ENCODE results near the gene PRXL2B. TPM values are rescaled to one million over a fixed set of nuclear protein-coding genes. Genes with fewer than 3 reads are reported as not detected.
"Not testable (repeated sequence)": the region's sequence is repeated elsewhere in the genome, so short reads cannot be mapped to it uniquely, and the experiment has no call there.

The PRXL2B gene
- total RNA-seq, 2 donors from 2014 or later: 5.6 to 8.8 TPM

DNA sequence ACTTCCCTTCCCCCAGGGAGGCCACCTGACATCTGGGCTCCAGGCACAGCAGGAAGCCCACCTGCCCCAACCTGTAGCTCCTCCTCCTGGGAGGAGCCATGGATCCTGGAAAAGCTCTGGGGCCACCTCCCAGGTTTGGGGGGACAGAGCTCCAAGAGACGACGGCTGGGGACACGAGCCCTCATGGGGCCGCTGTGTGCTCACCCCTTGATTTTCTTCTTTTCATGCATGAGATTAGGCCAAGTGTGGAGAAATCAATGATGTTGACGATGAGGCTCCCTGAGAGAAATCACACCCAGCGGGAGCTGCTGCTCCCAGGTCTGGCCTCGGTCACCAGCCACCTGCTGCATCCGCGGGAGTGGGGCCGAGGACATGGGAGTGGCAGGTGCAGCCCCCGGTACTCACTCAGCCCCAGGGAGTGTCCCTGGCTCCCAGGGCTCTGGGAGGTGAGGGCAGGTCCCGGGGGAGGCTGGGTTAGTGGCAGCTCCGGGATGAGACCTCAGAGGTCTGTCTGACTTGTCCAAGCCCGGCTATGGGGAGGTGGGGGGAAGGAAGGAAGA lies 21.7 kb upstream of the PRXL2B start:
- H3K4me1 ChIP-seq: no peaks in the 10 kb centered on the region
- no peaks in the 10 kb centered on the region for H3K36me3 ChIP-seq (replicated peaks in 1 of 2; ENCODE audit: insufficient read depth in 1 of 2, low read depth in 2 of 2)
- 30 to 34% methylated on average over 7 to 14 of the region's 14 CpGs for whole genome bisulfite sequencing, 2 donors
- no peak for ATAC-seq
- no peak overlapping the region for H3K27ac ChIP-seq
- H3K27me3 ChIP-seq: no peaks in the 10 kb centered on the region
- intact Hi-C loops (cut with DNase I): no loop called here
- no peak for DNase-seq
- H3K9me3 ChIP-seq: no peaks in the 10 kb centered on the region
- TF ChIP-seq, protein P1, sequence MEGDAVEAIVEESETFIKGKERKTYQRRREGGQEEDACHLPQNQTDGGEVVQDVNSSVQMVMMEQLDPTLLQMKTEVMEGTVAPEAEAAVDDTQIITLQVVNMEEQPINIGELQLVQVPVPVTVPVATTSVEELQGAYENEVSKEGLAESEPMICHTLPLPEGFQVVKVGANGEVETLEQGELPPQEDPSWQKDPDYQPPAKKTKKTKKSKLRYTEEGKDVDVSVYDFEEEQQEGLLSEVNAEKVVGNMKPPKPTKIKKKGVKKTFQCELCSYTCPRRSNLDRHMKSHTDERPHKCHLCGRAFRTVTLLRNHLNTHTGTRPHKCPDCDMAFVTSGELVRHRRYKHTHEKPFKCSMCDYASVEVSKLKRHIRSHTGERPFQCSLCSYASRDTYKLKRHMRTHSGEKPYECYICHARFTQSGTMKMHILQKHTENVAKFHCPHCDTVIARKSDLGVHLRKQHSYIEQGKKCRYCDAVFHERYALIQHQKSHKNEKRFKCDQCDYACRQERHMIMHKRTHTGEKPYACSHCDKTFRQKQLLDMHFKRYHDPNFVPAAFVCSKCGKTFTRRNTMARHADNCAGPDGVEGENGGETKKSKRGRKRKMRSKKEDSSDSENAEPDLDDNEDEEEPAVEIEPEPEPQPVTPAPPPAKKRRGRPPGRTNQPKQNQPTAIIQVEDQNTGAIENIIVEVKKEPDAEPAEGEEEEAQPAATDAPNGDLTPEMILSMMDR (IDR thresholded peaks at IDR 0.05): no peak
- TF ChIP-seq POLR2A (IDR thresholded peaks at IDR 0.05): no peak
- no peak overlapping the region for H3K4me3 ChIP-seq

DNA sequence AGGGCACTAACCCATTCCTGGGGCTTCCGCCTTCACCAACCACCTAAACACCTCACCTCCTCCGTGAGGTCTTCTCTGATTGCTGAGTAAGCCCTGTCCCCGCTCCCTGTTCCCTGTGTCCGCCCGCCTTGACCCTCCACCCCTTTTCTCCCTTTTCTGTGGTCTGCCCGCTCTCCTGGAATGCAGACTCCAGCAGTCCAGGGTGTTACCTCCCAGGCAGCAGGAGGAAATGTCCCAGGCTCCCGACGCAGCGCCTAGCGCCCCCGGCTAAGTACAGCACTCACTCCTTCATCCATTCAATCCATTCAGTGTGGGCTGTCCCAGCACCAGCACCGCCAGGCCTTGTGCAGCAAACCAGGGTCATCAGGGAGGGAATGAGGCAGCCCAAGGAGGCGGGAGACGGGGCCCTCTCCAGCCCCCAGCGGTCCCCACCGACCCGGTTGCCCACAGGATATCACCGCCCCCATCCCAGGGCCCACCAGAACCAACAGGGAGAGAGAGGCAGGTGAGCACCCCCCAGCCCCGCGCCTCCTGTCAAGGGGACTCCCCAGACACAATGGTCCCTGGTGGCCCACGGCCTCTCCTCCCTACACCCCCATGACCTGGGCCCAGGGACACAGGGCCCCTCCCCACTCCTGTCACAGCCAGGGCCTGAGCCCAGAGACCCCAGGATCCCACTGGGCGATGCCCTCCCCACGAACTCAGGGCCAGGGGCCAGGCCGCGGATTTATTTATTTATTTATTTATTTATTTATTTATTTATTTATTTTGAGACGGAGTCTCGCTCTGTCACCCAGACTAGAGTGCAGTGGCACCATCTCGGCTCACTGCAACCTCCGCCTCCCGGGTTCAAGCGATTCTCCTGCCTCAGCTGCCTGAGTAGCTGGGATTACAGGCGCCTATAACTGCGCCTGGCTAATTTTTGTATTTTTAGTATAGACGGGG lies 20.2 kb upstream of the PRXL2B start:
- Histone ChIP-seq H3K9me3 (no peaks in the 10 kb centered on the region), H3K36me3 (replicated peaks in 1 of 2; ENCODE audit: insufficient read depth in 1 of 2, low read depth in 2 of 2) (no peaks in the 10 kb centered on the region), H3K27me3 (no peaks in the 10 kb centered on the region), H3K4me3 (no peak overlapping the region), H3K27ac (no peak overlapping the region), H3K4me1 (no peaks in the 10 kb centered on the region)
- TF ChIP-seq, protein P1 (IDR thresholded peaks at IDR 0.05): no peak
- no peak for TF ChIP-seq POLR2A (IDR thresholded peaks at IDR 0.05)
- DNase-seq (no peak), ATAC-seq (no peak)
- intact Hi-C loops (cut with DNase I): no loop called here
- WGBS, 2 donors: 70 to 72% methylated on average over 30 of the region's 34 CpGs

DNA sequence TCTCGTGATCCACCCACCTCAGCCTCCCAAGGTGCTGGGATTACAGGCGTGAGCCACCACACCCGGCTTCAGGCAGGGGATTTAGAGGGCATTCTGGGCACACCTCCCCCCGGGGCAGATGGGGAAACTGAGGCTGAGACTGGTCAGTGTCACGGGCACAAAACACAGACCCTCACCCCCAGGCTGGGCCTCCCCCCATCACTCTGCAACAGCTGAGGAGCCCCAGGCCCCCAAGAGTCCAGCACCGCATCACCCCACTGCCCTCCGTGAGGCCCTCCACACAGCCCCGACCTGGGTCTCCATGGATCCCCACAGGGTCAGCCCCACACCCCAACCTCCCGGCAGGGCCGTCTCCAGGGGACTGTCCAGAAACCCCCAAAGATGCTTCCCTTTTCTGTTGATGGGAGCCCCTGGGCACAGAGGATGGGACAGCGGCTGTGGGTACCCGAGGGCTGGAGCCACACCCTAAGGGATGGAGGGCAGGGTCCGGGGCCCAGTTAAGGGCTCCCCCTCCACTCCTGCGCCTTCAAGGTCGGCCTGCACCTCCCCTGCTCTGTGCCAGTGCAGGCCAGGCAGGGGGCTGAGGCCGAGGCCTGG lies 19.4 kb upstream of the PRXL2B start:
- H3K36me3 ChIP-seq (replicated peaks in 1 of 2; ENCODE audit: insufficient read depth in 1 of 2, low read depth in 2 of 2): no peaks in the 10 kb centered on the region
- 71 to 72% methylated on average over 7 to 11 of the region's 16 CpGs for WGBS, 2 donors

DNA sequence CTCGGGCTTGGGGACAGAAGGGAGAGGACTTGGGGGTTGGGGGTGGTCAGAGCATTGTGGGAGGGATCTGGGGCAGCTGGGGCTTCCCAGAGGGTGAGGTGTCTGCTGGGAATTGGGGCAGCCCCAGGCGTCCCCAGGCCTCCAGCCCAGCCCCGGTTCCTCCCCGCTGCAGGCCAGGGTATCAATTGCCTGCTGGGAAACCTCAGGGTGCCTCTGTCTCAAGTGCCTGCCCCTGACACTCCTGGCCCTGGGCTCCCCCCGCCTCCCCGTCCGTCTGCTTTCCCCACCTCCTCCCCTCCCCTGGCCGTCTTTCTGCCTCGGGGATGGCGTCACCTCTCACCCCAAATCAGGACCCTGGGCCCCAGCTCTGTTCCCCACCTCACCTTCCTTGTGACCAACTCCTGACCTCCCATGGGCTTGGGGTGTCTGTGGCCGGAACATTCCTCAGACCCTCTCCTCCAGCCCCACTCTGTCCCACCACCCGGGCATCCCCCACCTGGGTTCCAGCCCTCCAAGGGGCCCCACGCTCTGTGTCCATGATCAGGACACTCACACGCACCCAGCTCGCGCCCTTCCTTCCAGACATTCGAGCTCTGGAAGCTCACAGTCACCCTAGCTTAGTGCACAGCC lies 18.3 kb upstream of the PRXL2B start:
- intact Hi-C loops (cut with DNase I); DNase-seq; H3K9me3 ChIP-seq; H3K27me3 ChIP-seq; H3K4me3 ChIP-seq; ATAC-seq; H3K36me3 ChIP-seq (replicated peaks in 1 of 2; ENCODE audit: insufficient read depth in 1 of 2, low read depth in 2 of 2); H3K4me1 ChIP-seq; H3K27ac ChIP-seq: not testable (repeated sequence)
- 46% methylated on average over 4 of the region's 17 CpGs; no CpG with 5 or more reads in 1 of the 2 donors for WGBS, 2 donors

More for the DNA sequence above, 19.4 kb upstream of the PRXL2B start:
- Histone ChIP-seq H3K4me1 (no peaks in the 10 kb centered on the region), H3K27me3 (no peaks in the 10 kb centered on the region), H3K4me3 (no peak overlapping the region), H3K9me3 (no peaks in the 10 kb centered on the region), H3K27ac (no peak overlapping the region)
- DNase-seq (no peak), ATAC-seq (no peak)
- TF ChIP-seq, protein P1 (IDR thresholded peaks at IDR 0.05): no peak
- TF ChIP-seq POLR2A (IDR thresholded peaks at IDR 0.05): no peak
- intact Hi-C loops (cut with DNase I): no loop called here

DNA sequence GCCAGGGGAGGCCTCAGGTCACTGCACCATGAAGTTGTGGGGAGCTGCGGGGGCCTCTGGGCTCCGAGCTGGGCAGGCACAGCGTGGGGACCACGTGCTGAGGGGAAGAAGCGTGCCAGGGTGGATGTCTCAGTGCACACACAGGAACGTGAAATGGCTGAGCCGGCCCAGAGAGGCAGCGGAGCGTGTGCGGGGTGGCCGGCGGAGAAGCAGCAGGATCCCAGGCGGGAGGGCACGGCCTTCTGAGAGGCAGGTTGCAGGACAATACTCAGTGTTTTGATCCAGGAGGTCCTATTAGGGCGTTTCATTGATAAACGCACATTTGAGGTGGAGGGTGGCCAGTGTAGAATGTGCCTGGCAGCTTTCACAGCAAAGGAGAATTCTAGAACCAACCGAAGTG lies 17.5 kb upstream of the PRXL2B start:
- Histone ChIP-seq H3K27me3 (no peaks in the 10 kb centered on the region), H3K36me3 (replicated peaks in 1 of 2; ENCODE audit: insufficient read depth in 1 of 2, low read depth in 2 of 2) (no peaks in the 10 kb centered on the region), H3K27ac (no peak overlapping the region), H3K9me3 (no peaks in the 10 kb centered on the region), H3K4me1 (no peaks in the 10 kb centered on the region), H3K4me3 (no peak overlapping the region)
- DNase-seq (no peak), ATAC-seq (no peak)
- 79 to 84% methylated on average over 12 to 15 of the region's 17 CpGs for WGBS, 2 donors
- intact Hi-C loops (cut with DNase I): no loop called here
- no peak for TF ChIP-seq POLR2A (IDR thresholded peaks at IDR 0.05)
- TF ChIP-seq, protein P1 (IDR thresholded peaks at IDR 0.05): no peak

DNA sequence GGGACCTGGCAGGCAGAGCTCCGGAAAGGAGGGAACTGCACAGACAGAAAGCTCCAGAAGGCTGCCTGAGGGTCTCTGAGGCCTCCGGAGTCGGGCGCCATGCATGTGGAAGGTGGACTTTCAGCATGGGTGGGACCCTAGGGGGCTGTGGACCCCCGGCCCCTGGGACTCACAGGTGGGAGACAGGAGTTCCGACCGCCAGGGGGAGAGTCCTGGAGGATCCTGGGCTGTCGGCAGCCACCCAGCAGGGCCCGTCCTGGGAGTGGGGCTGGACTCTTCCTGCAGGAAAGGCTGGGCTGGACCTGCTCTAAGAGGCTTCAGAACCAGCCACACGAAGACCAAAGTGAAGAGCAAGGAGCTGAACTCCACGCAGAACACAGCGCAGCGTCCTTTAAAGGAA lies 16.9 kb upstream of the PRXL2B start:
- H3K27me3 ChIP-seq; H3K4me3 ChIP-seq; H3K27ac ChIP-seq; H3K36me3 ChIP-seq (replicated peaks in 1 of 2; ENCODE audit: insufficient read depth in 1 of 2, low read depth in 2 of 2); H3K4me1 ChIP-seq; intact Hi-C loops (cut with DNase I); DNase-seq; H3K9me3 ChIP-seq; ATAC-seq: not testable (repeated sequence)
- WGBS, 2 donors: 69 to 80% methylated on average over 9 of the region's 13 CpGs
